ENCODE measurements around the gene NPB. TPM values are rescaled to one million over a fixed set of nuclear protein-coding genes. Genes with fewer than 3 reads are reported as not detected.
A peak's percentile ranks its signal among the peaks of the same experiment; 100 is the strongest.

NPB gene
- polyA plus RNA-seq, 1 of the 3 experiments (the other 2 are of a cell fraction) = 2.4 TPM

DNA sequence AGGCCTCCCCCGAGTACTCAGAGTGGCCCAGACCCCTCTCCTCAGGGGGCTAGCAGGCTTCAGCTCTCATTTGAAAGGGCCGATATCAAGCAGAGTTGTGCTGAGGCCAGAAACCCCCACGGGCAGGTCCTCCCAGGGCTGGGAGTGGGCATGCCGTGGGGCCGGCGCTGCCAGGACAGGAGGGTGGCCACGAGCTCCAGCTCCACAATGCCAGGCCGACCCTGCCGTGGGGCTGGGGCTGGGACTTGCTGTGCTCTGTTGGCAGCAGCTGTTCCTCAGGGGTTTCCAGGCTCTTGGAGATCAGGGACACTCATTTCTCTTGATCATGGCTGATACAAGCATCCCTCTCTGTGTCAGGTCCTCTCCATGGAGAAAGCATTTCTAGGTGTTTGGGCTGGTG is 3.2 kb upstream of the NPB start:
- H2AFZ ChIP-seq (ENCODE audit: low read depth) = no peak overlapping the region
- H3K9me3 ChIP-seq = no peaks in the 10 kb centered on the region
- H3K4me3 ChIP-seq (ENCODE audit: low read depth in 2 of 2, low read length in 1 of 2) = no peak overlapping the region
- 100% methylated on average over 2 of the region's 9 CpGs for WGBS (ENCODE audit: low lambda C conversion rate)
- ChIA-PET POLR2A (interaction anchor here (0.9 kb wide), 1 partner anchor 30 kb away, joined by 3 read pairs; no protein-coding TSS in a partner anchor), CTCF (interaction anchor here (1.7 kb wide), 1 partner anchor 29 kb away, joined by 8 read pairs; no protein-coding TSS in a partner anchor)
- TF ChIP-seq RAD21 (IDR thresholded peaks at IDR 0.05; ENCODE audit: low read length) (no peak), EP300 (IDR thresholded peaks at IDR 0.05; ENCODE audit: borderline replicate concordance in 1 of 2, low read depth in 1 of 2, low read length in 1 of 2) (no peak), FOSL2 (IDR thresholded peaks at IDR 0.05; ENCODE audit: borderline replicate concordance, low read depth) (no peak), RCOR1 (IDR thresholded peaks at IDR 0.05; ENCODE audit: low read length) (no peak), RFX5 (IDR thresholded peaks at IDR 0.05; ENCODE audit: low read length) (no peak), TCF12 (IDR thresholded peaks at IDR 0.05) (no peak), FOXJ3 (CRISPR knock-in tag; IDR thresholded peaks at IDR 0.05) (no peak), NRF1 (IDR thresholded peaks at IDR 0.05; ENCODE audit: low read depth, low read length) (no peak), MEF2A (IDR thresholded peaks at IDR 0.05; ENCODE audit: borderline replicate concordance, low read depth) (no peak)
- TF ChIP-seq, protein P1, sequence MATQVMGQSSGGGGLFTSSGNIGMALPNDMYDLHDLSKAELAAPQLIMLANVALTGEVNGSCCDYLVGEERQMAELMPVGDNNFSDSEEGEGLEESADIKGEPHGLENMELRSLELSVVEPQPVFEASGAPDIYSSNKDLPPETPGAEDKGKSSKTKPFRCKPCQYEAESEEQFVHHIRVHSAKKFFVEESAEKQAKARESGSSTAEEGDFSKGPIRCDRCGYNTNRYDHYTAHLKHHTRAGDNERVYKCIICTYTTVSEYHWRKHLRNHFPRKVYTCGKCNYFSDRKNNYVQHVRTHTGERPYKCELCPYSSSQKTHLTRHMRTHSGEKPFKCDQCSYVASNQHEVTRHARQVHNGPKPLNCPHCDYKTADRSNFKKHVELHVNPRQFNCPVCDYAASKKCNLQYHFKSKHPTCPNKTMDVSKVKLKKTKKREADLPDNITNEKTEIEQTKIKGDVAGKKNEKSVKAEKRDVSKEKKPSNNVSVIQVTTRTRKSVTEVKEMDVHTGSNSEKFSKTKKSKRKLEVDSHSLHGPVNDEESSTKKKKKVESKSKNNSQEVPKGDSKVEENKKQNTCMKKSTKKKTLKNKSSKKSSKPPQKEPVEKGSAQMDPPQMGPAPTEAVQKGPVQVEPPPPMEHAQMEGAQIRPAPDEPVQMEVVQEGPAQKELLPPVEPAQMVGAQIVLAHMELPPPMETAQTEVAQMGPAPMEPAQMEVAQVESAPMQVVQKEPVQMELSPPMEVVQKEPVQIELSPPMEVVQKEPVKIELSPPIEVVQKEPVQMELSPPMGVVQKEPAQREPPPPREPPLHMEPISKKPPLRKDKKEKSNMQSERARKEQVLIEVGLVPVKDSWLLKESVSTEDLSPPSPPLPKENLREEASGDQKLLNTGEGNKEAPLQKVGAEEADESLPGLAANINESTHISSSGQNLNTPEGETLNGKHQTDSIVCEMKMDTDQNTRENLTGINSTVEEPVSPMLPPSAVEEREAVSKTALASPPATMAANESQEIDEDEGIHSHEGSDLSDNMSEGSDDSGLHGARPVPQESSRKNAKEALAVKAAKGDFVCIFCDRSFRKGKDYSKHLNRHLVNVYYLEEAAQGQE (IDR thresholded peaks at IDR 0.05; ENCODE audit: low read depth, low read length) = no peak
- TF ChIP-seq, protein P2, sequence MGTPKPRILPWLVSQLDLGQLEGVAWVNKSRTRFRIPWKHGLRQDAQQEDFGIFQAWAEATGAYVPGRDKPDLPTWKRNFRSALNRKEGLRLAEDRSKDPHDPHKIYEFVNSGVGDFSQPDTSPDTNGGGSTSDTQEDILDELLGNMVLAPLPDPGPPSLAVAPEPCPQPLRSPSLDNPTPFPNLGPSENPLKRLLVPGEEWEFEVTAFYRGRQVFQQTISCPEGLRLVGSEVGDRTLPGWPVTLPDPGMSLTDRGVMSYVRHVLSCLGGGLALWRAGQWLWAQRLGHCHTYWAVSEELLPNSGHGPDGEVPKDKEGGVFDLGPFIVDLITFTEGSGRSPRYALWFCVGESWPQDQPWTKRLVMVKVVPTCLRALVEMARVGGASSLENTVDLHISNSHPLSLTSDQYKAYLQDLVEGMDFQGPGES (IDR thresholded peaks at IDR 0.05; ENCODE audit: low read depth, low read length) = no peak
- TF ChIP-seq, protein P3, sequence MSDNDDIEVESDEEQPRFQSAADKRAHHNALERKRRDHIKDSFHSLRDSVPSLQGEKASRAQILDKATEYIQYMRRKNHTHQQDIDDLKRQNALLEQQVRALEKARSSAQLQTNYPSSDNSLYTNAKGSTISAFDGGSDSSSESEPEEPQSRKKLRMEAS (IDR thresholded peaks at IDR 0.05; ENCODE audit: low read depth) = no peak
- H4K20me1 ChIP-seq (ENCODE audit: insufficient read depth) = peaks cover 8% of the 10 kb centered on the region; the same call in 1 of the 2 replicates
- H3K4me1 ChIP-seq (ENCODE audit: control insufficient read depth in 1 of 2, insufficient read depth in 2 of 2, low read depth in 1 of 2, low read length in 1 of 2) = peaks cover 3 to 10% of the 10 kb centered on the region in 2 experiments; a peak in 1 of 4 replicates
- no peaks in the 10 kb centered on the region for H3K9me2 ChIP-seq
- no peak for DNase-seq
- H3K27me3 ChIP-seq (ENCODE audit: insufficient read depth) = no peaks in the 10 kb centered on the region
- H3K9ac ChIP-seq = no peak overlapping the region; the same call in 1 of the 2 replicates
- H3K27ac ChIP-seq (ENCODE audit: low read depth in 2 of 2, low read length in 1 of 2) = peak overlapping the region in 1 of 2 experiments; percentile 66; a peak in 2 of 4 replicates
- H3F3A ChIP-seq (replicated peaks; ENCODE audit: insufficient read depth) = peaks cover 39% of the 10 kb centered on the region
- no peak overlapping the region; the same call in 1 of the 2 replicates for H3K4me2 ChIP-seq
- peaks cover 22% of the 10 kb centered on the region for H3K79me2 ChIP-seq (ENCODE audit: insufficient read depth)
- peaks cover 33 to 35% of the 10 kb centered on the region in 2 experiments for H3K36me3 ChIP-seq (replicated peaks in 1 of 2; ENCODE audit: control insufficient read depth in 1 of 2, insufficient read depth in 2 of 2, low read length in 1 of 2)
